Measurements from ENCODE around the gene SKI. TPM values are rescaled to one million over a fixed set of nuclear protein-coding genes. Genes with fewer than 3 reads are reported as not detected.

Gene SKI
- polyA plus RNA-seq, 3 donors, result 48.7 to 63.3 (median 56.2) TPM

DNA sequence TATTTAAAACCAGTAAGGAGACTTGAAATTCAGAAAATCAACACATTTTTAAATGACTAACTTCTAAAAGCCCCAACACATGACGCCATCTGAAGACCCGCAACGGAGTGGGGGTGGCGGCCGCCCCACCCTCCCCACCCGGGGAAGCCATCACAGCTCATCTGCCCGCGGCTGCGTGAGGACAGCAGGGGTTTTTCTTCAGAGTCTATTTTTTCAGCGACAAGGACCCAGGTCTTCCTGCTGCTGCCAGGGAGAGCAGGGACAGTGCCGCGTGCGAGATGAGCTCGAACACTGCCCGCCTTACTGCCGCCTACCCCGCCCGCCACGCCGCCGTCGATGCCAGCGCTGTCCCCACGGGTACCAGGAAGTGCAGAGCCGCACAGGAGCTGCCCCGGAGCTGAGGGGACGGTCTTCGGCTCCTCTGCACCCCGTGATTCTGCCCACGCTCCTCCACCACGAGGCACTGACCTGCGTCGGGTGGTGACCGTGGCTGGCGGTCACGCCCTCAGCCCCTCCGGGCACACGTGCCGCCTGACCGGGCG, 79.0 kb downstream of the SKI start:
- DNase-seq (ENCODE audit: extremely low read depth in 1 of 11, low read depth in 9 of 11, low spot score in 4 of 11), result no peak

DNA sequence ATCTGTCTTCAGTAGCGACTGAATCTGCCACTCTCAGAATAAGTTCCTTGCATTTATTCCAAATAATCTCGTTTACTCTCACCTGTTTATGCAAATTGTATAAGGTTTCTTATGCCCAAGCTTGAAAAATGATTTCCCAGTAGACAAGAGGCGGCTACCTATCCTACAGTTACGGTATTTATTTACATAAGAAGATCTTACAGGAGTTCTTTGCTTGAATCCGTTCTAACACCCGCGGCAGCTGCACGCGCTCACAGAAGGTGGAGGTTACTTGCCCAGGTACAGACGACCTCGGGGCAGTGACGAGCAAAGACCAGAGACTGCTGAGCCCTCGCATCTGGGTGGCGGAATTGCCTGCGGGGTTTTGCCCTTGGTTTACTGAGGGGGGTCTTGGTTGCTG, 79.9 kb downstream of the SKI start:
- DNase-seq (ENCODE audit: extremely low read depth in 1 of 11, low read depth in 9 of 11, low spot score in 4 of 11), result no peak

- DNase-seq (ENCODE audit: extremely low read depth in 1 of 11, low read depth in 9 of 11, low spot score in 4 of 11), result no peak
Measured at GRCh38 chr1:2308844-2309243, 80.7 kb downstream of the SKI start.

DNA sequence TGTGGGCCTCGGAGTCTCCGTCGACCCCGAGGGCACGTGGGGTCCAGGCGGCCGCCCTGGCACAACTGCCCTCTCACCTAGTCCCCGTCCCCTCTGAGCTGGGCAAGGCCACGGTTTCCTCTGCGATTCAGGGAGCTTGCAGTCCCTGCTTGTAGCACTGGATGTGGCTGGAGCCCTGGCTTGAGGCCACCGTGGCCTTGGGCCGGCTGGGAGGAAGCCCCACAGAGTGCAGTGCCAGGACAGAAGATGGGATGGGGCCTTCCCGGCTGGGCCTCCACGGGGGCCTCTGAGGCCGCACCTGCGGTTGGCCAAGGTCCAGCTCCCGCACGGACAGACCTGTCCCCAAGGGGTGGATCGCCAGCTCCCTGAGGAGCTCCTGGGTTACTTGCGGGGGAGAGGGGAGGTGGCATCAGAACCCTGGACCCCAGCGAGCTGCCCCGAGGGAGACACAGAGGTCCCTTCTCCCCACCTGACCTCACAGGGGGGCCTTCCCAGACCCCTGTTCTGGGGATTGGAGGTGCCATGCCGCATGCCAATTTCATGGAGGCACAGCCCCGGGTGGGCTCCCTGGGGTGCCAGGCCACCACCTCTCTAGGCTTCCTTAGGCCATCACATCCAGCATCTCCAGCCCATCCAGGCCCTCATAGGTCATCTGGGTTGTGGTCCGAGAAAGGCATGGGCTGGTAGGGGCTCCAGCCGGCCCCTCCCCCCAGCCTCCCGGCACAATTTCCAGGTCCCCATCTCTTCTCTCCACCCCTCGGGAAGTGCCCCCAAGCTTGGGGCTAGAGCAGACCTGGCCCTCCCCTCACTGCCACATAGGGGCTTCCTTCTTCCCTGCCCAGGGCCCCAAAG, 82.4 kb downstream of the SKI start:
- no peak for DNase-seq (ENCODE audit: extremely low read depth in 1 of 11, low read depth in 9 of 11, low spot score in 4 of 11)

DNA sequence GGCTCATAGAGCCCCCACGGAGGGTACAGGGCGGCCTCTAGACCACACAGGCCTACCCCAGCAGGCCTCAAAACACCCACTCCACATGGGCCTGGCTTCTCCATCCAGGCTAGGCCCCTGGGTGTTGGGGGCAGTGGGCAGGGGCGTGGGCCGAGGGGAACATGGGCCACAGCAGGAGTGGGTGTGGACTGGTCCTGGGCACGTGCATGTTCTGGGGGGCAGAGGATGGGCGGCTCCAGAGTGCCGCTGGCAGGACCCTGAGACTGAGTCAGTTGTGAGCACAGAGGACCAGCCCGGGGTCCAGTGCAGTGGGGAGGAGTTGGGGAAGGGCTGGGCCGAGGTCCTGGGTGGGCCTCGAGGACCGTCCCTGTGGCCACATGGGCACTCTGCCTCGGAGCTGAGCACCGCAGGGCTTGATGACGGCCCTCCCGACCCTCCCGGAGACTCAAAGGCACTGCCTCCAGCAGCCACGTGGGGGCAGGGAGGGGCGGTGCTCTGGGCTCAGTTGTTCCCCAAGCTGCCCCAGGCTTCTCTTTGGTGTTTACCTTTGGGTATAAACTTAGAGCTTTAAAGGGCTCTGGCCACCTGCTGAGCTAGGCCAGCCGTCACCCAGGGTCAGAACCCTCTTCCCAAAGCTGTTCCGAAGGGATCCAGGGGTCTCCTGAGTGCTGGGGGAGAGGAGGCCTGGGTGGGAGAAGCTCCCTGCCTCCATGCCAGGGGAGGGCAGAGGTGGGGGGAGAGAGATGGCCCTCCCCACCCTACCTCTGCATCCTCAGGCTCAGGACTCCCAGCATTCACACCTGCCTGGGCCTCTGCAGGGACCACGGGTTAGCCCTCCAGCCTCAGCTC, 83.3 kb downstream of the SKI start:
- no peak for DNase-seq (ENCODE audit: extremely low read depth in 1 of 11, low read depth in 9 of 11, low spot score in 4 of 11)

GRCh38 chr1:2312160-2312514, 84.0 kb downstream of the SKI start:
- DNase-seq (ENCODE audit: extremely low read depth in 1 of 11, low read depth in 9 of 11, low spot score in 4 of 11), result no peak

DNA sequence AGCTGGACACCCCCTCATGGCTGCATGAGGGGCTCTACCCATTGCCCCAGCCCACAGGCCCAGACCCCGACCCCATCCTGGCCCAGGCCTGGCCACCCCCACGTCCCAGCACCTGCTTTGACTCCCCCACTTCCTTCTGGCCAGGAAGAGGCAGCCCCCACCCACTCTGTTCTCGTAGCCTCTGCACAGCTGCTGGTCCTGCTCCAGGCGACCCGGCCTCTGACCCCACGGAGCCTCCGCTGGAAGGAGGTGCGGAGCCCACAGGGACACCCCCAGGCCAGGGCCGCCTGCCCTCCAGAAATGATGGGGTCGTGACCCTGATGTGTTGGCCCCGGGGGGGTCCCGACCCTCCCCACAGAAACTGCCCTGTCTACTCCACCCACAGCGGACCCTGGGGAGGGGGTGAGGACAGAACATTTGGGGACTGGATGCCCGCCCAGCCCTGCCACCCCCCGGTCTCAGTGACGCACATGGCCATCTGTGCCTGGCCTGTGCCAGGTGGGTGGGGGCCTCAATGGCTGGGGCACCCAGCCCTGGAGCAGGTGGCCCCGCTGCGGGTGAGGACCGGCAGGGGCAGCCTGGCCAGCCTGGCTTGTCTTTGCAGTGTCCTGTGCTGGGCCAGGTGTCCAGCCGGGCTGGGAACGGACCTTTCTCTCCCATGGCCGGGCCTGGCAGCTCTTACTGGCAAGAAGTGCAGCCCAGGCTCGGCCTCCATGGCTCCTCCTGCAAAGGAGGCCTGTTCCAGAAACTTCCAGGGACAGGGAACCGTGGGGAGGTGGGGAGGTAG, 84.6 kb downstream of the SKI start:
- no peak for DNase-seq (ENCODE audit: extremely low read depth in 1 of 11, low read depth in 9 of 11, low spot score in 4 of 11)

DNA sequence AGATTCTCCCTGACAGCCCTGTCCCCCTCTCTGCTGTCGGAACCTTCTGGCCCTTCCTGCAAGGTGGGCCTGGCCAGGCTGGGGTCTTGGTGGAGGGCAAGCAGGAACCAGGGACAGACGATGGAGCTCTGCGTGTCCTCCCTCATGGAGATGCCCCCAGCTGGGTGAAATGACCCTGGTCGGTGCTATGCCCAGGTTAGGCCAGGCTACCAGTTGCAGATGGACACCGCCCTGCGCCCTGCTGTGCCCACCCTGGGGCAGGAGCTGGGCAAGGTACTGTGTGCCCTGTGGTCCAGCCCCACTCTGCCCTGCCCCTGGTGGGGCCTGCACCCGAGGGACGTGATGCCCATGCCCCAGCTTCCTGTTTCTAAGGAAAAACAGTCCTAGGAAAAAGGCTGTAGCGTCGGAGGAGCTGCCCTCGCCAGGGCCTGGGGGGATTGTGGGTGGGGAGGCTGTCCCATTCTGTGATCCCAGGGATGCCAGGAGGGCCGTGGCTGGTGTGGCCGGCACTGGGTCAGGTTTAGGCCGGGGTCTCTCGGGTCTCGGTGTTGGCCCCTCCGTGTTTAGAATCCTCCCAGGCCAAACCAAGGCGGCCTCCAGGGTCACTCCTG, 85.6 kb downstream of the SKI start:
- DNase-seq (ENCODE audit: extremely low read depth in 1 of 11, low read depth in 9 of 11, low spot score in 4 of 11), result no peak

- DNase-seq (ENCODE audit: extremely low read depth in 1 of 11, low read depth in 9 of 11, low spot score in 4 of 11), result peak in 6 of 11 donors; percentile 43 to 79 (median 70)
Measured at GRCh38 chr1:2314273-2314802, 86.2 kb downstream of the SKI start.

GRCh38 chr1:2314803-2315673, 86.9 kb downstream of the SKI start:
- peak in 6 of 11 donors; percentile 50 to 72 (median 68) for DNase-seq (ENCODE audit: extremely low read depth in 1 of 11, low read depth in 9 of 11, low spot score in 4 of 11)

DNA sequence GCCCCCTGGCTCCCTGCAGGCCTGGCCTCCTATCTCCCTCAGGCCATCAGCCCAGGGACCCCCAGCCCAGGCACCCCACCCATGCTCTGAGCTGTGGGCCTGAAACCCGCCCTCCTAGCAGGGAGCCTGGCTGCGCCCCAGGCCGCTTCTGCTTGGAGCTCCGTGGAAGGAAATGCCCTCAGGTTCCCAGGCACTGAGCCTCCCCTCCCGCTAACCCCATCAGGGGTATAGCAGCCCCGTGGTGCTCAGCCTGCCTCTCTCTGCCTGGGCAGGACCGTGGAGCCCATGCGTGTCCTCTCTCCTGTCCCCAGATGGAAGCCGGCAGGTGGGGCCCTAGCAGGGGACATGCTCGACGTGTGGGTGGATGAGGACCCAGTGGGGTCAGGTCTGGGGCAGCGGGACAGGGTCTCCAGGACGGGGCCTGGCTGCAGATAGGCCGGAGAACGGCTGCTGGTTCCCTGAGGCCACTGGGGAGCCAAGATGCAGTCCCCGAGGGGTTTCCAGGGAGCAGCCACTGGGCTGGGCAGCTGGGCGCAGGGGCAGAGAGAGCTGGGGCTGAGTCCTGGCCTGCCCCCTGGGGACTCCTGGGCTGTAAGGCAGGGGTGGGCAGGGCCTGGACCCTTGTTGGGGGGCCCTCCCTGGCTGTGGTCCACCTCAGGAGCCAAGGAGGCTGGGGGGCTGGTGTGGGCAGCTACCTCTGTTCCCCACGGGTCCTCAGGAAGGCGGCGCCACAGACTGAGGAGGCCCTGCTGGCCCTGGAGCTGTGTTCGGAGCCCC, 87.7 kb downstream of the SKI start:
- no peak for DNase-seq (ENCODE audit: extremely low read depth in 1 of 11, low read depth in 9 of 11, low spot score in 4 of 11)

DNA sequence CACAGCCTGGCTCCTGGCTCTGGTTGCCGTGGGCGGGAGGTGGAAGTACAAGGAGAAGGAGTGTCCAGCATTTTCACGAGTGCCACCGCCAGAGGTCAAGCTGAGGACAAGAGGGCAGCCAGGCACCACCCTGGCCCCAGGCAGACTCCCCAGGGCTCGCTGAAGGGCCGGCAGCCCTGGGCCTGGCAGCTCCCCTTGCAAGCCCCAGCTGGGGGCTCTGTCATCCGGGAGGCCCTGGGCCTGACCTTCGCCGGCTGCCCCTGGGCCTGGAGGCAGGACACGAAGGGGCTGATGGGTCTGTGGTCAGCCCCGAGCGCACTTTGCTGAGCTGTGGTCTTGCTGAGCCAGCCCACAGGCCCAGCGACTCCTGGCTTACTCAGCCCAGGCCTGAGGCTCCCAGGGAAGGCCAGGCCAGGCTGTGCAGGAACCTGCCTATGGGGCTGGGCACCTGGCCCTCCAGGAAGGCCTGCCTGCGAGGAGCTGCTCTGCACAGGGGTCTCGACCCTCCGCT, 88.4 kb downstream of the SKI start:
- no peak for DNase-seq (ENCODE audit: extremely low read depth in 1 of 11, low read depth in 9 of 11, low spot score in 4 of 11)

DNA sequence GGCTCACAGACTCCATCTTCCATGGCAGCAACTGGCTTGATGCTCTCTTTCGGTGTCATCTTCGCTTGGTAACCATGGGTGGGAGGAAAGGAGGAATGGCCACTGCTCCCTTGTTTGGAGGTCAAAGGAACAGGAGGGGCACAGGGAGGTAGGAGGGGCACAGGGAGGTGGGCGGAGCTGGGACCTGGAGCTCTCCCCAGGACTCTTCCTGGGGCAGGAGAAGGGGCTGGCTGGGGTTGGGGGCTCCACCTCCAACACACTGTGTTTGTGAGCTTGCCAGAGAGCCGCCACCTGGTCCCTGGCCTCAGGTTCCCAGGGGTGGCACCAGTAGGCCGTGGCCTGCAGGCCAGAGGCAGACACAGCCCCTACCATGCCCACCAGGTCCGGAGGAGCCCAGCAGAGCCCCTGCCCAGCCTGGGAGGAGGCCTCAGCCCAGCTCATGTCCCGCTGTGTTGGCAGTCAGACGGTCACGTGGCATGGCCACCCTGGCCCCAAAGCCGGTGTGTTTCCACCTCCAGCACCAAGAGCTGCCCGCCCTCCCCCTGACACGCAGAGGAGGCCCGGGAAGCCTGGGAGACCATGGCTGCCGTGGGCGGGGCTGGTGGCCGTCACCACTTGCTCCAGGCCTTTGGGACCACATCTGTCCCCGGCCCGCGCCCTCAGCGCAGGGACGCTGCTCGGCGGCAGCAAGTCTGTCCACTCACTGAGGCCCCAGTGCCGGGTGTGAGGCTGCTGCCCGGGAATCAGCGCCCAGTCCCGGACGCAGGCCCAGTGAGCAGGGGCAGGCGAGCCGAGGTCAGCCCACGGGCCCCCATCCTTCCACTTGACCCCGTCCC, 89.3 kb downstream of the SKI start:
- no peak for DNase-seq (ENCODE audit: extremely low read depth in 1 of 11, low read depth in 9 of 11, low spot score in 4 of 11)

GRCh38 chr1:2318314-2319278, 90.5 kb downstream of the SKI start:
- DNase-seq (ENCODE audit: extremely low read depth in 1 of 11, low read depth in 9 of 11, low spot score in 4 of 11), result no peak

GRCh38 chr1:2319291-2319690, 91.2 kb downstream of the SKI start:
- no peak for DNase-seq (ENCODE audit: extremely low read depth in 1 of 11, low read depth in 9 of 11, low spot score in 4 of 11)

Measured in renal cortex interstitium (tissue), 11 donors.